Liver (tissue), 9 donors: ENCODE data around the gene COL19A1. TPM values are rescaled to one million over a fixed set of nuclear protein-coding genes. Genes with fewer than 3 reads are reported as not detected.

ENCODE experiments used
- DNase-seq: peaks from one replicate; pipeline ENCODE4 v3.0.0-alpha.2; 2017; ENCODE audit warnings: low spot score
- H3K27ac ChIP-seq, 2 donors: one replicate each; pipeline ENCODE4 v1.7.0; 2013; ENCODE audit warnings: inconsistent platforms in 2 of 2, low read length in 2 of 2, control low read depth in 1 of 2, low read depth in 1 of 2, mild to moderate bottlenecking in 1 of 2
- H3K27me3 ChIP-seq, 4 donors: one replicate each; pipeline versions ENCODE4 v1.6.1 to v1.7.0; 2013; ENCODE audit warnings: low read length in 3 of 4, inconsistent platforms in 1 of 4, mild to moderate bottlenecking in 1 of 4, moderate library complexity in 1 of 4; ENCODE audit not compliant: control insufficient read depth in 4 of 4, insufficient read depth in 4 of 4
- H3K36me3 ChIP-seq, 4 donors: one replicate each; pipeline versions ENCODE4 v1.6.1 to v1.7.0; 2013; ENCODE audit warnings: low read length in 3 of 4, mild to moderate bottlenecking in 3 of 4, low read depth in 1 of 4, moderate library complexity in 1 of 4; ENCODE audit not compliant: control insufficient read depth in 4 of 4, insufficient read depth in 3 of 4
- H3K4me1 ChIP-seq, 4 donors: one replicate each; pipeline versions ENCODE4 v1.6.1 to v1.7.0; 2013; ENCODE audit warnings: low read length in 3 of 4, mild to moderate bottlenecking in 3 of 4, moderate library complexity in 1 of 4; ENCODE audit not compliant: control insufficient read depth in 4 of 4, insufficient read depth in 4 of 4
- H3K4me3 ChIP-seq, 3 donors: one replicate each; pipeline versions ENCODE4 v1.6.1 to v1.7.0; 2013; ENCODE audit warnings: low read length in 3 of 3, control low read depth in 1 of 3, low read depth in 1 of 3, mild to moderate bottlenecking in 1 of 3
- H3K9ac ChIP-seq, 2 donors: one replicate each; pipeline ENCODE4 v1.7.0; 2013; ENCODE audit warnings: low read length in 2 of 2, mild to moderate bottlenecking in 2 of 2, moderate library complexity in 2 of 2, control low read depth in 1 of 2, low read depth in 1 of 2
- H3K9me3 ChIP-seq, 4 donors: one replicate each; pipeline versions ENCODE4 v1.6.1 to v1.7.0; 2013; ENCODE audit warnings: low read length in 3 of 4; ENCODE audit not compliant: control insufficient read depth in 4 of 4
- EGR1 ChIP-seq, 2 donors: IDR thresholded peaks; 2 replicates each; pipeline ENCODE4 v1.6.1; 2016 to 2018; ENCODE audit warnings: antibody characterized with exemption in 2 of 2, low read depth in 2 of 2
- FOXA1 ChIP-seq: IDR thresholded peaks from 2 replicates; pipeline ENCODE4 v1.6.1; 2016; ENCODE audit warnings: antibody characterized with exemption
- FOXA2 ChIP-seq: IDR thresholded peaks from 2 replicates; pipeline ENCODE4 v1.6.1; 2016; ENCODE audit warnings: antibody characterized with exemption
- GABPA ChIP-seq, 2 donors: IDR thresholded peaks in 1 of 2; conservative IDR thresholded peaks in 1 of 2; 2 replicates each; pipeline ENCODE4 v1.6.1; 2016; ENCODE audit warnings: antibody characterized with exemption in 2 of 2, mild to moderate bottlenecking in 1 of 2, moderate library complexity in 1 of 2
- HNF4A ChIP-seq, 2 donors: conservative IDR thresholded peaks; 2 replicates each; pipeline ENCODE4 v1.6.1; 2016; ENCODE audit warnings: antibody characterized with exemption in 2 of 2, mild to moderate bottlenecking in 2 of 2
- HNF4G ChIP-seq: IDR thresholded peaks from 2 replicates; pipeline ENCODE4 v1.6.1; 2016; ENCODE audit warnings: antibody characterized with exemption
- JUND ChIP-seq, 2 donors: IDR thresholded peaks; 2 replicates each; pipeline ENCODE4 v1.6.1; 2016; ENCODE audit warnings: antibody characterized with exemption in 2 of 2
- NR2F2 ChIP-seq: IDR thresholded peaks from 2 replicates; pipeline ENCODE4 v1.6.1; 2016; ENCODE audit warnings: antibody characterized with exemption
- RAD21 ChIP-seq, 2 donors: IDR thresholded peaks; 2 replicates each; pipeline ENCODE4 v1.6.1; 2016; ENCODE audit warnings: antibody characterized with exemption in 2 of 2, mild to moderate bottlenecking in 2 of 2
- RXRA ChIP-seq, 2 donors: IDR thresholded peaks; 2 replicates each; pipeline ENCODE4 v1.6.1; 2017 to 2018; ENCODE audit warnings: antibody characterized with exemption in 2 of 2, mild to moderate bottlenecking in 1 of 2
- SP1 ChIP-seq: IDR thresholded peaks from 2 replicates; pipeline ENCODE4 v1.6.1; 2018; ENCODE audit warnings: antibody characterized with exemption, mild to moderate bottlenecking
- TAF1 ChIP-seq: conservative IDR thresholded peaks from 2 replicates; pipeline ENCODE4 v1.6.1; 2016; ENCODE audit warnings: antibody characterized with exemption, mild to moderate bottlenecking
- YY1 ChIP-seq: IDR thresholded peaks from 2 replicates; pipeline ENCODE4 v1.6.1; 2016; ENCODE audit warnings: antibody characterized with exemption, mild to moderate bottlenecking
- WGBS: extraction: QIAGEN DNeasy Blood & Tissue Kit; methylation state at CpG from one replicate; pipeline ENCODE4 v1.1.7; 2013; 5-methylcytosine and 5-hydroxymethylcytosine counted together
- polyA plus RNA-seq, 2 donors: library from polyadenylated mRNA; stranded (reverse) in 1 of 2; unstranded in 1 of 2; fragments of 200-250 nt in 1 of 2; fragments of >200 nt in 1 of 2; fragmentation: Nextera tagmentation in 1 of 2; extraction: Ambion mirVana in 1 of 2; gene quantifications; one replicate each; pipeline versions ENCODE4 v1.2.1 to v1.2.3, GENCODE V29; 2013 to 2015
- total RNA-seq, 2 donors: library from RNA; depleted of rRNA; stranded (reverse); fragments of >200 nt; gene quantifications; one replicate each; pipeline ENCODE4 v1.2.3, GENCODE V29; 2014
- TF ChIP-seq, protein P1 (sequence below): IDR thresholded peaks from 2 replicates; pipeline ENCODE4 v1.6.1; 2016; ENCODE audit warnings: antibody characterized with exemption
- TF ChIP-seq, protein P2 (sequence below): fragments of 150-350 bp; IDR thresholded peaks from 2 replicates; pipeline ENCODE4 v1.5.1; 2017; ENCODE audit warnings: improper control_type of control experiment, low read depth, low read length; ENCODE audit not compliant: missing input control
- TF ChIP-seq, protein P3 (sequence below): IDR thresholded peaks from 2 replicates; pipeline ENCODE4 v1.6.1; 2016; ENCODE audit warnings: antibody characterized with exemption
- TF ChIP-seq, protein P4 (sequence below): IDR thresholded peaks from 2 replicates; pipeline ENCODE4 v1.6.1; 2016; ENCODE audit warnings: antibody characterized with exemption, mild to moderate bottlenecking
- donor health status: healthy.
- donor health status: healthy.
- donor health status: healthy.
- donor health status: healthy.
- donor health status: healthy.

COL19A1 gene
- total and polyA plus RNA-seq, 4 donors: 0.25 to 0.51 TPM; not detected in 2

DNA sequence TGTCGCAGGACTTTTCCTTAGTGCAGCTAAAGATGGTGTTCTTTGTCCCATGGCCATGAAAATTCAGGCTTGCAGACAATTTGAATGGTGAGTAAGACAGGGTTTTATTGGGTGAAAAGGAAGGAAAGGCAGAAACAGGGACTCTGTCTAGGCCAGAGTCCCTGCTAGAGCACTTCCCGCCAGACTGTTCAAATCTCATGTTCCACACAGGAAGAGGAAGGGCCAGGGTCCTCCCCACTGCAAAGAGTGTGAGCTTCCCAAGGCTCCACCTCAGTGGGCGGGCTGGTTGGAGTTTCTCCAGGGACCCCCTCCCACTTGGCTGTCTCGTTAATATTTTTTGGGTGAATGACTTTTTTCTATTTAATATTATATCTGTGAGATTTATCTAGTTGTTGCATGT lies 29.0 kb downstream of the COL19A1 start:
- Histone ChIP-seq H3K27ac (no peak overlapping the region), H3K36me3 (no peaks in the 10 kb centered on the region), H3K9me3 (no peaks in the 10 kb centered on the region), H3K9ac (no peak overlapping the region), H3K27me3 (no peaks in the 10 kb centered on the region), H3K4me1 (no peaks in the 10 kb centered on the region), H3K4me3 (no peak overlapping the region)
- WGBS: 93% methylated on average over 4 of the region's 4 CpGs
- DNase-seq: no peak
- TF ChIP-seq YY1 (no peak), SP1 (no peak), EGR1 (IDR thresholded peaks at IDR 0.05; ENCODE audit: low read depth in 2 of 2) (no peak), HNF4G (no peak), HNF4A (conservative IDR thresholded peaks at IDR 0.05) (no peak), NR2F2 (no peak), TAF1 (no peak), GABPA (IDR thresholded peaks at IDR 0.05 in 1 of 2, conservative IDR thresholded peaks at IDR 0.05 in 1 of 2) (no peak), FOXA1 (no peak), RXRA (IDR thresholded peaks at IDR 0.05) (no peak)
- TF ChIP-seq, protein P1, sequence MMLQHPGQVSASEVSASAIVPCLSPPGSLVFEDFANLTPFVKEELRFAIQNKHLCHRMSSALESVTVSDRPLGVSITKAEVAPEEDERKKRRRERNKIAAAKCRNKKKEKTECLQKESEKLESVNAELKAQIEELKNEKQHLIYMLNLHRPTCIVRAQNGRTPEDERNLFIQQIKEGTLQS: no peak
- TF ChIP-seq, protein P2, sequence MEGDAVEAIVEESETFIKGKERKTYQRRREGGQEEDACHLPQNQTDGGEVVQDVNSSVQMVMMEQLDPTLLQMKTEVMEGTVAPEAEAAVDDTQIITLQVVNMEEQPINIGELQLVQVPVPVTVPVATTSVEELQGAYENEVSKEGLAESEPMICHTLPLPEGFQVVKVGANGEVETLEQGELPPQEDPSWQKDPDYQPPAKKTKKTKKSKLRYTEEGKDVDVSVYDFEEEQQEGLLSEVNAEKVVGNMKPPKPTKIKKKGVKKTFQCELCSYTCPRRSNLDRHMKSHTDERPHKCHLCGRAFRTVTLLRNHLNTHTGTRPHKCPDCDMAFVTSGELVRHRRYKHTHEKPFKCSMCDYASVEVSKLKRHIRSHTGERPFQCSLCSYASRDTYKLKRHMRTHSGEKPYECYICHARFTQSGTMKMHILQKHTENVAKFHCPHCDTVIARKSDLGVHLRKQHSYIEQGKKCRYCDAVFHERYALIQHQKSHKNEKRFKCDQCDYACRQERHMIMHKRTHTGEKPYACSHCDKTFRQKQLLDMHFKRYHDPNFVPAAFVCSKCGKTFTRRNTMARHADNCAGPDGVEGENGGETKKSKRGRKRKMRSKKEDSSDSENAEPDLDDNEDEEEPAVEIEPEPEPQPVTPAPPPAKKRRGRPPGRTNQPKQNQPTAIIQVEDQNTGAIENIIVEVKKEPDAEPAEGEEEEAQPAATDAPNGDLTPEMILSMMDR: no peak

DNA sequence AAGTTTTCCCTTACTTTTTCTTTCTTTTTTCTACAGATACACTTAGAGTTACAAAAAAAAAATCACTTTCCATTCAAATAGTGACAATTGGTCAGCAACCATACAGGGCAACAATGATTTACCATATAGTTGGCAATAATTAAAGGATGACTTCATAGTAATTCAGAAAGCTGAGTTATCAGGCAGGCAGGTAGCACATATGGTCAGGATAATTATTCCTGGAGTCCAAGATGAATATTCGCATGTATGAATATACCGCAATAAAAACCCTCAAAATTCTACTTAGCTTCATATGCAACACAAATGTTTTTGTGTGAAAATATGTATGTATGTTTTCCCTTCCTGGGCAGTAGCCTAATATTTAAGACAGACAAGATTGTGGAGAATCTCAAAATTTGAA lies 34.5 kb downstream of the COL19A1 start:
- Histone ChIP-seq H3K27me3 (no peaks in the 10 kb centered on the region), H3K36me3 (no peaks in the 10 kb centered on the region), H3K9me3 (no peaks in the 10 kb centered on the region), H3K4me3 (no peak overlapping the region), H3K27ac (no peak overlapping the region), H3K4me1 (no peaks in the 10 kb centered on the region), H3K9ac (no peak overlapping the region)
- no peak for DNase-seq
- TF ChIP-seq, protein P1: no peak
- no peak for TF ChIP-seq FOXA2
- TF ChIP-seq HNF4G: no peak
- no peak for TF ChIP-seq JUND (IDR thresholded peaks at IDR 0.05)
- TF ChIP-seq, protein P3, sequence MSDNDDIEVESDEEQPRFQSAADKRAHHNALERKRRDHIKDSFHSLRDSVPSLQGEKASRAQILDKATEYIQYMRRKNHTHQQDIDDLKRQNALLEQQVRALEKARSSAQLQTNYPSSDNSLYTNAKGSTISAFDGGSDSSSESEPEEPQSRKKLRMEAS: no peak
- TF ChIP-seq, protein P4, sequence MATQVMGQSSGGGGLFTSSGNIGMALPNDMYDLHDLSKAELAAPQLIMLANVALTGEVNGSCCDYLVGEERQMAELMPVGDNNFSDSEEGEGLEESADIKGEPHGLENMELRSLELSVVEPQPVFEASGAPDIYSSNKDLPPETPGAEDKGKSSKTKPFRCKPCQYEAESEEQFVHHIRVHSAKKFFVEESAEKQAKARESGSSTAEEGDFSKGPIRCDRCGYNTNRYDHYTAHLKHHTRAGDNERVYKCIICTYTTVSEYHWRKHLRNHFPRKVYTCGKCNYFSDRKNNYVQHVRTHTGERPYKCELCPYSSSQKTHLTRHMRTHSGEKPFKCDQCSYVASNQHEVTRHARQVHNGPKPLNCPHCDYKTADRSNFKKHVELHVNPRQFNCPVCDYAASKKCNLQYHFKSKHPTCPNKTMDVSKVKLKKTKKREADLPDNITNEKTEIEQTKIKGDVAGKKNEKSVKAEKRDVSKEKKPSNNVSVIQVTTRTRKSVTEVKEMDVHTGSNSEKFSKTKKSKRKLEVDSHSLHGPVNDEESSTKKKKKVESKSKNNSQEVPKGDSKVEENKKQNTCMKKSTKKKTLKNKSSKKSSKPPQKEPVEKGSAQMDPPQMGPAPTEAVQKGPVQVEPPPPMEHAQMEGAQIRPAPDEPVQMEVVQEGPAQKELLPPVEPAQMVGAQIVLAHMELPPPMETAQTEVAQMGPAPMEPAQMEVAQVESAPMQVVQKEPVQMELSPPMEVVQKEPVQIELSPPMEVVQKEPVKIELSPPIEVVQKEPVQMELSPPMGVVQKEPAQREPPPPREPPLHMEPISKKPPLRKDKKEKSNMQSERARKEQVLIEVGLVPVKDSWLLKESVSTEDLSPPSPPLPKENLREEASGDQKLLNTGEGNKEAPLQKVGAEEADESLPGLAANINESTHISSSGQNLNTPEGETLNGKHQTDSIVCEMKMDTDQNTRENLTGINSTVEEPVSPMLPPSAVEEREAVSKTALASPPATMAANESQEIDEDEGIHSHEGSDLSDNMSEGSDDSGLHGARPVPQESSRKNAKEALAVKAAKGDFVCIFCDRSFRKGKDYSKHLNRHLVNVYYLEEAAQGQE: no peak
- TF ChIP-seq YY1: no peak
- TF ChIP-seq RXRA (IDR thresholded peaks at IDR 0.05): no peak
- TF ChIP-seq TAF1: no peak
- no peak for TF ChIP-seq RAD21 (IDR thresholded peaks at IDR 0.05)
- 98% methylated on average over 2 of the region's 2 CpGs for WGBS
